B cell (primary cell): ENCODE data around the gene IGFBP3. TPM values are rescaled to one million over a fixed set of nuclear protein-coding genes. Genes with fewer than 3 reads are reported as not detected.

ENCODE experiments used
- ATAC-seq: fragments of 200-7000 bp; cut with Tn5 transposase; one replicate; pipeline ENCODE4 v1.10.0; 2021; ENCODE audit warnings: low read depth, mild to moderate bottlenecking, moderate number of reproducible peaks, moderate library complexity
- CTCF ChIA-PET: fragments of 350-600 bp; sonication (Branson Sonifier 250); formaldehyde crosslinking; loops from one replicate; lab custom pipeline; 2021; ENCODE audit warnings: antibody characterized with exemption, inconsistent platforms; lab: Charles Lee
- POLR2A ChIA-PET: fragments of 350-600 bp; sonication (Branson Sonifier 250); formaldehyde crosslinking; loops from one replicate; lab custom pipeline; 2021; ENCODE audit warnings: antibody characterized with exemption; lab: Charles Lee
- DNase-seq: peaks from one replicate; pipeline ENCODE4 v3.0.0; 2013
- H2AFZ ChIP-seq: 2 replicates; pipeline ENCODE4 v1.6.1; 2012; ENCODE audit warnings: mild to moderate bottlenecking, low read depth, low read length; ENCODE audit not compliant: insufficient read depth, poor library complexity, severe bottlenecking
- H3K27ac ChIP-seq, 2 donors: 1 replicate in 1 of 2; 2 replicates in 1 of 2; pipeline ENCODE4 v1.5.1; 2012 to 2013; ENCODE audit warnings: low read length in 2 of 2, mild to moderate bottlenecking in 2 of 2, moderate library complexity in 1 of 2
- H3K27me3 ChIP-seq, 4 experiments: fragments of 200-600 bp in 1 of 4; sonication (generic) in 1 of 4; replicated peaks in 1 of 4; 1 replicate in 2 of 4; 2 replicates in 2 of 4; pipeline versions ENCODE4 v1.6.1 to v1.7.0; 2013 to 2016; ENCODE audit warnings: low read length in 3 of 4, mild to moderate bottlenecking in 2 of 4, mixed read lengths in 1 of 4, moderate library complexity in 1 of 4; ENCODE audit not compliant: insufficient read depth in 4 of 4, control insufficient read depth in 3 of 4; ENCODE audit errors: control extremely low read depth in 1 of 4
- H3K36me3 ChIP-seq, 2 experiments: replicated peaks in 1 of 2; 1 replicate in 1 of 2; 2 replicates in 1 of 2; pipeline versions ENCODE4 v1.6.1 to v1.7.1; 2013; ENCODE audit warnings: low read length in 1 of 2; ENCODE audit not compliant: insufficient read depth in 2 of 2, control insufficient read depth in 1 of 2; ENCODE audit errors: control extremely low read depth in 1 of 2, extremely low read depth in 1 of 2
- H3K4me1 ChIP-seq, 2 donors: fragments of 200-600 bp in 1 of 2; sonication (generic) in 1 of 2; 1 replicate in 1 of 2; 2 replicates in 1 of 2; pipeline versions ENCODE4 v1.5.1 to v1.6.1; 2013 to 2017; ENCODE audit warnings: low read length in 2 of 2; ENCODE audit not compliant: control insufficient read depth in 2 of 2, insufficient read depth in 2 of 2
- H3K4me2 ChIP-seq: replicated peaks from 2 replicates; pipeline ENCODE3; 2012; ENCODE audit warnings: mild to moderate bottlenecking, low read depth, low read length; ENCODE audit not compliant: poor library complexity, severe bottlenecking
- H3K4me3 ChIP-seq, 5 experiments: fragments of 200-600 bp in 1 of 5; sonication (generic) in 1 of 5; 1 replicate in 3 of 5; 2 replicates in 2 of 5; pipeline versions ENCODE4 v1.5.1 to v1.7.0; 2011 to 2016; ENCODE audit warnings: low read length in 4 of 5, mild to moderate bottlenecking in 4 of 5, low read depth in 2 of 5, control low read depth in 1 of 5, moderate library complexity in 1 of 5; ENCODE audit not compliant: insufficient read depth in 1 of 5; ENCODE audit errors: control extremely low read depth in 1 of 5, extremely low read depth in 1 of 5
- H3K79me2 ChIP-seq: fragments of 200-600 bp; sonication (generic); one replicate; pipeline ENCODE4 v1.6.0; 2016; ENCODE audit warnings: low read length; ENCODE audit not compliant: control insufficient read depth, insufficient read depth
- H3K9ac ChIP-seq: fragments of 200-600 bp; sonication (generic); 2 replicates; pipeline ENCODE4 v1.6.1; 2017; ENCODE audit warnings: mild to moderate bottlenecking, low read length, moderate library complexity
- H3K9me3 ChIP-seq, 3 donors: one replicate each; pipeline versions ENCODE4 v1.6.1 to v1.7.1; 2013; ENCODE audit warnings: low read length in 2 of 3; ENCODE audit not compliant: control insufficient read depth in 2 of 3, insufficient read depth in 1 of 3; ENCODE audit errors: control extremely low read depth in 1 of 3
- H4K20me1 ChIP-seq: 2 replicates; pipeline ENCODE4 v1.6.0; 2012; ENCODE audit warnings: mild to moderate bottlenecking, low read length; ENCODE audit not compliant: insufficient read depth, control insufficient read depth, poor library complexity, severe bottlenecking
- H3K27ac Mint-ChIP-seq: one replicate; pipeline ENCODE4 v1.8.0; 2021; ENCODE audit warnings: mixed read lengths
- H3K27me3 Mint-ChIP-seq: one replicate; pipeline ENCODE4 v1.8.0; 2021; ENCODE audit warnings: mixed read lengths
- H3K4me1 Mint-ChIP-seq: one replicate; pipeline ENCODE4 v1.8.0; 2021; ENCODE audit warnings: mixed read lengths
- H3K4me3 Mint-ChIP-seq: one replicate; pipeline ENCODE4 v1.8.0; 2021; ENCODE audit warnings: mixed read lengths
- H3K9me3 Mint-ChIP-seq: one replicate; pipeline ENCODE4 v1.8.0; 2022; ENCODE audit warnings: mixed read lengths; ENCODE audit not compliant: insufficient read depth
- EZH2 ChIP-seq: IDR thresholded peaks from 2 replicates; pipeline ENCODE4 v1.6.1; 2012; ENCODE audit warnings: borderline replicate concordance, low read depth, mild to moderate bottlenecking, moderate library complexity, low read length; ENCODE audit not compliant: insufficient read depth, poor library complexity, severe bottlenecking
- WGBS: methylation state at CpG from one replicate; pipeline ENCODE4 v1.1.5; 2013; ENCODE audit warnings: missing lambda C conversion rate; ENCODE audit not compliant: insufficient coverage; 5-methylcytosine and 5-hydroxymethylcytosine counted together
- intact Hi-C: fragments of 100-400 bp; cut with micrococcal nuclease; formaldehyde crosslinking; loops from one replicate; pipeline ENCODE4 v1.10.0; 2022
- polyA plus RNA-seq: library from polyadenylated mRNA; depleted of rRNA; stranded (reverse); fragments of >200 nt; gene quantifications from 2 replicates; pipeline ENCODE4 v1.2.3, GENCODE V29; 2012
- total RNA-seq, 2 donors: library from RNA; stranded (reverse); fragments of 120-200 nt in 1 of 2; gene quantifications; 1 replicate in 1 of 2; 2 replicates in 1 of 2; pipeline versions ENCODE4 v1.2.3 to v1.2.4, GENCODE V29; 2013 to 2022
- TF ChIP-seq, protein P1 (sequence below): fragments of 200-600 bp; IDR thresholded peaks from one replicate; pipeline ENCODE4 v1.8.0; 2022; ENCODE audit warnings: antibody characterized with exemption, mild to moderate bottlenecking

Gene IGFBP3
- total and polyA plus RNA-seq, 2 donors (not counting 1 experiment from before 2014, with no cell fraction given), result not detected

GRCh38 chr7:45918556-45918955 is 2.5 kb downstream of the IGFBP3 start:
- no peaks in the 10 kb centered on the region for H3K36me3 ChIP-seq
- no peaks in the 10 kb centered on the region for H4K20me1 ChIP-seq
- no peaks in the 10 kb centered on the region for H3K79me2 ChIP-seq
- H3K4me1 Mint-ChIP-seq, result peaks cover 24% of the 10 kb centered on the region
- DNase-seq (no peak), ATAC-seq (no peak)
- no peak overlapping the region for H3K4me3 Mint-ChIP-seq
- ChIA-PET POLR2A (no interaction called here), CTCF (interaction anchor here (0.8 to 4.2 kb wide), 4 partner anchors 16 to 1336 kb away, joined by 3 to 46 read pairs (median 10); no protein-coding TSS in a partner anchor)
- H3K9me3 Mint-ChIP-seq, result no peaks in the 10 kb centered on the region
- WGBS, result 100% methylated on average over 1 of the region's 2 CpGs
- peaks cover 21 to 23% of the 10 kb centered on the region in 2 donors for H3K4me1 ChIP-seq
- H3K4me3 ChIP-seq, result no peak overlapping the region
- H3K27me3 Mint-ChIP-seq, result peaks cover 62% of the 10 kb centered on the region
- H3K27me3 ChIP-seq, result peaks cover 0 to 59% (median 42%) of the 10 kb centered on the region in 4 experiments
- no peaks in the 10 kb centered on the region for H3K9me3 ChIP-seq
- no peak overlapping the region for H3K27ac Mint-ChIP-seq
- H3K4me2 ChIP-seq, result no peak overlapping the region
- no peak for TF ChIP-seq EZH2
- TF ChIP-seq, protein P1, sequence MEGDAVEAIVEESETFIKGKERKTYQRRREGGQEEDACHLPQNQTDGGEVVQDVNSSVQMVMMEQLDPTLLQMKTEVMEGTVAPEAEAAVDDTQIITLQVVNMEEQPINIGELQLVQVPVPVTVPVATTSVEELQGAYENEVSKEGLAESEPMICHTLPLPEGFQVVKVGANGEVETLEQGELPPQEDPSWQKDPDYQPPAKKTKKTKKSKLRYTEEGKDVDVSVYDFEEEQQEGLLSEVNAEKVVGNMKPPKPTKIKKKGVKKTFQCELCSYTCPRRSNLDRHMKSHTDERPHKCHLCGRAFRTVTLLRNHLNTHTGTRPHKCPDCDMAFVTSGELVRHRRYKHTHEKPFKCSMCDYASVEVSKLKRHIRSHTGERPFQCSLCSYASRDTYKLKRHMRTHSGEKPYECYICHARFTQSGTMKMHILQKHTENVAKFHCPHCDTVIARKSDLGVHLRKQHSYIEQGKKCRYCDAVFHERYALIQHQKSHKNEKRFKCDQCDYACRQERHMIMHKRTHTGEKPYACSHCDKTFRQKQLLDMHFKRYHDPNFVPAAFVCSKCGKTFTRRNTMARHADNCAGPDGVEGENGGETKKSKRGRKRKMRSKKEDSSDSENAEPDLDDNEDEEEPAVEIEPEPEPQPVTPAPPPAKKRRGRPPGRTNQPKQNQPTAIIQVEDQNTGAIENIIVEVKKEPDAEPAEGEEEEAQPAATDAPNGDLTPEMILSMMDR, result no peak
- H3K9ac ChIP-seq, result no peak overlapping the region
- H3K27ac ChIP-seq, result no peak overlapping the region
- H2AFZ ChIP-seq, result no peak overlapping the region
- intact Hi-C loops, result no loop called here

GRCh38 chr7:45917658-45918057 is 3.4 kb downstream of the IGFBP3 start:
- H3K9me3 ChIP-seq, result no peaks in the 10 kb centered on the region
- no peaks in the 10 kb centered on the region for H4K20me1 ChIP-seq
- no peaks in the 10 kb centered on the region for H3K36me3 ChIP-seq
- H3K4me2 ChIP-seq, result no peak overlapping the region
- TF ChIP-seq, protein P1, result peak; percentile 90
- no peak for TF ChIP-seq EZH2
- ChIA-PET POLR2A (no interaction called here), CTCF (interaction anchor here (0.8 to 4.2 kb wide), 7 partner anchors 9 to 1337 kb away, joined by 3 to 46 read pairs (median 5); no protein-coding TSS in a partner anchor)
- H2AFZ ChIP-seq, result no peak overlapping the region
- Mint-ChIP-seq H3K27ac (no peak overlapping the region), H3K4me1 (peaks cover 17% of the 10 kb centered on the region), H3K9me3 (no peaks in the 10 kb centered on the region), H3K4me3 (no peak overlapping the region), H3K27me3 (peaks cover 56% of the 10 kb centered on the region)
- ATAC-seq, result peak; percentile 61
- peak; percentile 75 for DNase-seq
- no peak overlapping the region for H3K27ac ChIP-seq
- no peaks in the 10 kb centered on the region for H3K79me2 ChIP-seq
- WGBS, result 11% methylated on average over 15 of the region's 15 CpGs
- peaks cover 0 to 50% (median 35%) of the 10 kb centered on the region in 4 experiments for H3K27me3 ChIP-seq
- intact Hi-C loops, result loop anchor here (1.0 kb wide), 2 partner anchors 1172 to 1337 kb away; no protein-coding TSS in a partner anchor
- H3K4me3 ChIP-seq, result no peak overlapping the region
- H3K4me1 ChIP-seq, result peaks cover 16 to 17% of the 10 kb centered on the region in 2 donors
- H3K9ac ChIP-seq, result no peak overlapping the region
